HG03095 (cell line): ENCODE data around the gene EFCAB8.

Experiments used
- ATAC-seq: cut with Tn5 transposase; IDR thresholded peaks from one replicate; pipeline ENCODE4 v1.9.1; 2021; ENCODE audit warnings: moderate library complexity; ENCODE audit not compliant: unreplicated experiment

The EFCAB8 gene

GRCh38 chr20:33002087-33002808 is 143.5 kb downstream of the EFCAB8 start:
- no peak for ATAC-seq

GRCh38 chr20:33004141-33004751 is 145.5 kb downstream of the EFCAB8 start, which contains the start of gene SUN5:
Gene SUN5, minus strand, starts transcription at chr20:33004433. Its CDS starts 93 bp downstream, at chr20:33004340.
- no peak for ATAC-seq

GRCh38 chr20:33005132-33005566 is 146.4 kb downstream of the EFCAB8 start:
- ATAC-seq: no peak

- no peak for ATAC-seq
These were observed 147.4 kb downstream of the EFCAB8 start for GRCh38 chr20:33005908-33006775.

GRCh38 chr20:33006776-33007375 is 148.2 kb downstream of the EFCAB8 start:
- ATAC-seq: no peak

GRCh38 chr20:33007376-33008335 is 148.9 kb downstream of the EFCAB8 start, which contains the start of gene BPIFB2:
Gene BPIFB2, plus strand, starts transcription at chr20:33007704. Its CDS starts 871 bp downstream, at chr20:33008575.
- ATAC-seq: no peak

GRCh38 chr20:33008336-33009213 is 149.9 kb downstream of the EFCAB8 start:
- no peak for ATAC-seq

- ATAC-seq: no peak
These were observed 150.8 kb downstream of the EFCAB8 start for GRCh38 chr20:33009214-33010132.

- no peak for ATAC-seq
These were observed 151.4 kb downstream of the EFCAB8 start for GRCh38 chr20:33010133-33010504.

- no peak for ATAC-seq
These were observed 152.1 kb downstream of the EFCAB8 start for GRCh38 chr20:33010674-33011449.
